HG02588 (cell line): ENCODE data around the gene IQCH.

Source experiments
- ATAC-seq: cut with Tn5 transposase; IDR thresholded peaks from one replicate; pipeline ENCODE4 v1.9.1; 2021; ENCODE audit warnings: mild to moderate bottlenecking, moderate library complexity; ENCODE audit not compliant: unreplicated experiment

IQCH gene

DNA sequence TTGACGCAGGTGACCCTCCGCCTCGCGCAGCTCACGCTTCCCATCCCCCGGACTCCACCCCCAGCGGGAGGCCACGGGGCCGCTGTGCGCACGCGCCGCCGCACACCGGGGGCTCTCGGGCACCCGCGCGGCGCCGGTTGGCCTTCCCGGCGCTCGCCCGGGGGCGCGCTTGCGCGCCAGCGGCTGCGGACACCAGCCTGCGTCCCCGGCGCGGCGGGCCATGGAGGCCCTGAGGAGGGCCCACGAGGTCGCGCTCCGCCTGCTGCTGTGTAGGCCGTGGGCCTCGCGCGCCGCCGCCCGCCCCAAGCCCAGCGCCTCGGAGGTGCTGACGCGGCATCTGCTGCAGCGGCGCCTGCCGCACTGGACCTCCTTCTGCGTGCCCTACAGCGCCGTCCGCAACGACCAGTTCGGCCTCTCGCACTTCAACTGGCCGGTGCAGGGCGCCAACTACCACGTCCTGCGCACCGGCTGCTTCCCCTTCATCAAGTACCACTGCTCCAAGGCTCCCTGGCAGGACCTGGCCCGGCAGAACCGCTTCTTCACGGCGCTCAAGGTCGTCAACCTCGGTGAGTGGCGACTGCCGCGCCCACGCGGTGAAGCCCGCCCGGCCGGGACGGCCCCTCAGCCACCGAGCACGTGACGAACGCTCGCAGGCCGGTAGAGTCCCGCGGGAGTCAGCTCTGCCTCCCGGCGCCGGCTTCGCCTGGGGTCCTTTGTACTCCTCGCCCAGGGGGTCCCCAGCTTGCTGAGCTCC, 266.6 kb downstream of the IQCH start, which contains the start of gene C15orf61:
Gene C15orf61 (plus strand): TSS at position 103 of the 754 bp plus-strand sequence. CDS start 118 bp downstream, at position 221.
- peak; percentile 83 for ATAC-seq

DNA sequence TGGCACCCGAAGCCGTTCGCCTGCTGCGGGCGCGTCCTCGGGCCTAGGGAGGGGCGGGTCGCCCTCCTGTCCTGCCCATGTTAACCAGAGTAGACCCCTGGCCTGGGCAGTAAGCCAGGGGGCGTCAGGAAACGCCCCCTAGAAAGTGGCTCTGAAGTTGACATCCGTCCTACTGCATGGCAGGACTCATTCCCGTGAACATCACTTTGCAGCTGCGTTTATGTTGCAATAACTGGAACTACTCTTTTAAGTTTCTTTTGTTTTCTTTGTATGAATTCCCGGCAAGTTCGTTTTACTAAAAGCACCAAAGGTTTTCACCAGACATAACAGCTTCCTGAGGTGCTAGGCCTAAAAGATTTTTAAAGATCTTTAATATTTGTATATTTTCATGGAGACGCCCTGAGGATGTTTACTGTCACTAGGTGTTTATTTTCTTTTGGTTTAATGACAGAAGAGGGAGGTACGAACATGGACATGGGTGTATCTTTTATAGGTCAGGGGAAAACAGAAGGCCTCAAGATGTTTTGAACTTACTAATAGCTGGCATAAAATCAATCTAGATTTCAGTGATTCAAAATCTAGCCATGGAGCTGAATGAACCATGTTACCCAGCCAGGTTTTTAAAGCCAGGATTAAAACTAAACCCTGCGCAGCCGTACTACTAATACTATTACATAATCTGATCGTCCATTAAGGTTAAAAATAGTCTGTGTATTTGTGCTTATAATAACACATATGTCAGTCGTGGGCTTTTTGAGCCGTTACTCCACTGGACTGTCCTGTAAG, 267.4 kb downstream of the IQCH start:
- no peak for ATAC-seq

DNA sequence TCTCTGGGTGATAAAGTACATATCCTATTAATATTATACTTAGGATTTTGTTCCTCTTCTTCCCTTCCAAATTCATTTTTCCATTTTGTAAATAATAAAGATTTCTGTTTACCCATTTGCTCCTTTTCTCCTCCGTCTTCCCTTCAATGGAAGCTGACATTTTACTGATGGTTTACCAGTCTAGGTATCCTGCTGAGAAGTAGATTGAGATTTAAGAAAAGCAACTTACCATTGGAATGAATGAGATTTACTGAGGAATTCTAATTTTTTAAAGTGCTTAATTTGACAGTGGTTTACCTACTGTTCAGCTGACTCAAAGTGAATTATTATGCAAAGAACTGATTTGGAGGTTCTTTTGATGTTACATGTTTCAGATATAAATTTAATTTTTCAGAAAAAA, 268.7 kb downstream of the IQCH start:
- no peak for ATAC-seq

DNA sequence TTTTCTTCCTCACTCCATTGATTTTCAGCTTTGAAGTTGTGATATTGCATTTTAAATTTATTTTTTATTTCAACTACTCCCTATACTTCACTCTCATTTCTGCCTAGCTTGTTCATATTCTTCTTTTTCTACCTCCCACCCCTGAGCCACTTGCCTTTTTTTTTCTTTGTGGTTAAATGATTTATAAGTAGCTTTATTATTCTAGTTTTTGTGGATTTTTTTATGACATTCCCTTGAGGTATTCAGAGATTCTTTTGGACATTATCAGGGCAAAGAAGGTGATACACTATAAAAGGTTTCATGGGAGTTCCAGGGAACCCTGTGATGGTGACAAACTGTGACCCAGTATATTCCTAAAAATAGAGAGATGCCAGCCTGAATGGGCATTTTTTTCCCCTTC, 269.6 kb downstream of the IQCH start:
- no peak for ATAC-seq

DNA sequence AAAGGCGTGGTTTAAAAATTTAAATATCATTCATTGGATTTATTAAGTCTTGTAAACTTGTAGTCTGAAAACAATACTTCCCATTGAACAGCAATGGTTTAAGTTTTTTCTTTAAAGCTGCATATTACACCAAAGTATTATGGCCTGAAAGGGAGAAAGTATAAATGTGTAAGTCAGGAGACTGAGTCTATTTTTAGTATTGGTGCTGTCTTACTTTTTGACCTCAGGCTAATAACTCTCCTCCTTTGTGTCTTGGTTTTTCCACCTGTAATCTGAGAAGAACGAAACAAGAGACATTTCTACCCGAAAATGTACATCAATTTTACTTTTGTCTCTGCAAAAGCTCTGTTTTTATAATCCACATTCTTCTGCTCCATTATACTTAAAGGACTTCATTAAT, 273.9 kb downstream of the IQCH start:
- ATAC-seq = no peak

DNA sequence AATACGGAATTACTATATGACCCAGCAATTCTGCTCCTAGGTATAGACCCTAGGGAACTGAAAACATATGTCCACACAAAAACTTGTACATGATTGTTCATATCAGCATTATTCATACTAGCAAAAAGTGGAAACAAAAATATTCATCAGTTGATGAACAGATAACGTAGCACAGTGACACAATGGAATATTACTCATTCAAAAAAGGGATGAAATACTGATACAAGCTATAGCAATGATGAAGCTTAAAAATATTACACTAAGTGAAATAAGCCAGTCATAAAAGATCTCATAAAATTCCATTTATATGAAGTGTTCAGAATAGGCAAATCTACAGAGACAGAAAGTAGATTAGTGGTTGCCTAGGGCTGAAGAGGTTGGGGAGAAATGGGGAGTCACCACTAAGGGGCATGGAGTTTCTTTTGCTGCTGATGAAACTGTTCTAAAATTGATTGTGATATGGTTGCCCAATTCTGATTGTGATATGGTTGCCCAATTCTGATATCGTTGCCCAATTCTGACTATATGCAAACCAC, 276.9 kb downstream of the IQCH start:
- ATAC-seq = no peak

DNA sequence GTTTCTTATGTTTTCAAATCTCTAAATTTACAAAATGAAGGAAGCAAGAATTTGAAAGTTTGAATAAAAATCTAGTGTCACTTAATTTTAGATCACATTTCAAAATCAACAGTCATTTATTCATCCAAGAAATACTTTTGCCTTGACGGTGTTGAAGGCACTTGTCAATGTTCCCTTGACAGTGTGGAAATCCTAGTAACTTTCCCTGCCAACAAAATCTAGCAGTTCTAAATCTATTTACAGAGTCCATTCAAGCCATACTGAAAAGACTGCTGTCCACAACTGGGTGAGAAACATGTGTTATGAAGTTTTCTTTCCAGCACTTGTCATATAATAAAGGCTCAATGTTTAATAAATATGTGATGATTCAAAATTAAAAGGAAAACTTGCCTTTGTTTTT, 279.3 kb downstream of the IQCH start:
- no peak for ATAC-seq

DNA sequence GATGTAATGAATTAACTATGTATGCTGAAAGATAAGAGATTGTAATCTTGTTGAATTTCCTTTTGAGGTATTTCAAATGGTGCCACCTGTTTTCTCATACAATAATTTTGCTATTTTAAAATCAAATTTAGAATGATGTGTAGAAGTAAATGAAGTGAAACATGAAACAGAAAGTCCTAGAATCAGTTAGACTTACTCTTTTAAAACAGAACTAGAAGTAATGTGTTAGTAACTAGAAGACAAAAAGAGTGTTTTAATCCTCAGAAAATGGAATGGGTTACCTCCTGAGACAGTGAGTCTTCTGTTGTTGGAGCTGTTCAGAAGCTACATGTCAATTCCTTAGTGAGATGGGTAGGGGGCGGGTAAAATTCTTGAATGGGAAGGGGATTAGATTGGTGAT, 279.8 kb downstream of the IQCH start:
- ATAC-seq = no peak

DNA sequence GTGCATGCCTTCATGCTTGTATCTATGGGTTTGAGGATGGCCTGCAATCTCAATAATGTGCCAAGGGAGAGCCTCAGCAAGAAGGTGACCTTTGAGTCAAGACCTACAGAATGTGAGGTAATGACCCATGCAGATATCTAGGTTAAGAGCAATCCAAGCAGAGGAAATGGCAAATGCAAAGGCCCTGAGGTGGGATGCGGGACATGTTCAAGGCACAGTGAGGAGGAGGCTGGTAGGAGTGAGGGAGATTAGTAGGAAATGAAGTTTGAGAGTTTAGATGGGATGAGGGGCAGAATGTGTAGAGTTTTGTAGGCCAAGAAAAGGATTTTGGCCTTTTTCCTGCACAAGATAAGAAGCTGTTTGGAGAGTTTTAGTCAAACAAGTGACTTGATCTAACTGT, 283.2 kb downstream of the IQCH start:
- no peak for ATAC-seq

DNA sequence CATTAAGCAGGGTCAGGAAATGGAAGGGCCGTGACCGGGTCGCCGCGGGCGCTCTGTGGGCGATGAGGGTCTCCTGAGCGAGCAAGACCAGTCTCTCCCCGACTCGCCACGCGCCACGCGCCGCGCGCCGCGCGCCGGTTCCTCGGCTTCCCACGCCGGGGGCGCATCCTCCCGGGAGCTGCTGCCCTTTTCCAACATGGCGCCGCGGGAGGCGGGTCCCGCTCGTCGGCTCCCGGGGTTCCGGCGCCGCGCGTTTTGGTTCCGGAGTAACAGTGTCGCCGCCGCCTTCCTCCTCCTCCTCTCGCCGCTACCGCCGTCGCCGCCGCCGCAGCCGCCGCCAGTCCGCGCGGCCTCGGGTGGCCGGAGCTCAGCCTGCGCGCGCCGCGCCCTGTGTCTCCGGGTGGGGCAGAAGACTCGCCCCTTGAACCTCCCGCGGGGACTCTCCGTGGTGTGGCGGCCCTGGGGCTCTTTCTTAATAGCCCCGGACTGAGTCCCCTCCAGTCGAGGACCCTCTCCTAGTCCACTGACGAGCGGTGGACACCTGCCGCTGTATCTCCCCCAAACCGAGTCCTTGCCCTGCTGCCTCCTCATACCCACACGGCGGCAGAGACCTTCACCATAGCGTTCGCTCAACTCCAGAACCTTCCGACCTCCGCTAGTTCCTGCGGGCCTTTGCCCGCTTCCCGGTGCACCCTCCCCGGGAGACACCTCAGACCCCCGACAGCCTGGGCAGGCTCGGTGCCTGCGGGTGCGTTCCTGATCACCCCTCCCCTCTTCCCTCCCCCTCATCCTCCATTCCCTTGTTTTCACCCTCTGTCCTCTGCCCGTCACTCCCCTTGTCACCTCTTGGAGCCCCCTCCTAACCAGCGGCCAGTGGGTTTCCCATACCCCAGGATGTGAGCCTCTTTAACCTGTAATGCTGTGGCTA, 288.1 kb downstream of the IQCH start, which contains the start of gene MAP2K5:
Gene MAP2K5 (plus strand): TSS at position 284 of the 928 bp plus-strand sequence. CDS start 633 bp downstream, at position 917.
- ATAC-seq = peak; percentile 56

DNA sequence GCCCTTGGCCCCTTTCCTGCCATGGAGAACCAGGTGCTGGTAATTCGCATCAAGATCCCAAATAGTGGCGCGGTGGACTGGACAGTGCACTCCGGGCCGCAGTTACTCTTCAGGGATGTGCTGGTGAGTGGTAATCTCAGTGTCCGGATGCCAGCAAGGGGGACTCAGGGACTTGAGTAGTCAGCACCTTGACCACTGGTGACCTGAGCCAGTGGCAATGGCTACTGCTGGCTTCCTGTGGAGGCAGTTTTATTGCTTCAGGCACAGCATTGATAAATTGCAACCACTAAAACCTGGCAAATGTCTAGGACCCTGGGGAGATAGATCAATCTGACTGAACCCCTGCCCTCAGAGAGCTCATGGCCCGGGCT, 288.7 kb downstream of the IQCH start:
- no peak for ATAC-seq

DNA sequence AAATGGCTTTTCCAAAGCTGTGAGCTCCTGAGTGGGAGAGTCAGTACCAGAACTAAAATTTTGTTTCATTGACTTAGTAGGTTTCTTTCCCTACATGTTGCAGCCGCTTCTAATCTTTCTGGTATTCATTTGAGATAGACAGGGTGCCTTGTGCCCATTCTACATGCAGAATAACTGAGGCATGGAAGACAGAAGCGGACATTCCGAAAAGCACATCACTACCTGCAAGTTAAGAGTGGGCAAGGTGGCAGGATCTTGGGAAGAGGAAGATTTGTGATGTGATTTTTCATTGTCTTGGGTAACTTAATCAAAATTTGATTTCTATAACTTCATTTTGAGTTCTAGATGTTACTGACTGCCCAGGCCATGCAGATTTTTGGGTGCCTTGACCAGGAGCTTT, 289.9 kb downstream of the IQCH start:
- no peak for ATAC-seq

DNA sequence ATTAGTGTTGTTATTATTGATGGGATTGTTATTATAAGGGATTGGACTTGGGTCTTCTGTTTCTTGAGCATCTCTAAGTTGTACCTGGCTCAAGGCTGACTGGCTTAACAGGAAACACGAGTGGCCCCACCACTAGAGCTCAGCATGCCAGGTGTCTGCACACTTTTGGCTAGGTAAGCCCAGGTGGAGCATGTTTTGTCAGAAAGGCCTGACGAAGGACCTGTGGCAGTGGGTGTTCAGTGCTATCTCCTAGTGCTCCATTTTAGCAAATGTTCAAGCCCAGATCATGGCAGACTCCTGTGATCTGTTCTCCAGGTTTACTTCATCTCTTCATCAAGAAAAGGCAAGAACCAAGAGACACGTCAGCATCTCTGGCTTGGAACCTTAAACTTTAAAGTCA, 291.3 kb downstream of the IQCH start:
- ATAC-seq = no peak

DNA sequence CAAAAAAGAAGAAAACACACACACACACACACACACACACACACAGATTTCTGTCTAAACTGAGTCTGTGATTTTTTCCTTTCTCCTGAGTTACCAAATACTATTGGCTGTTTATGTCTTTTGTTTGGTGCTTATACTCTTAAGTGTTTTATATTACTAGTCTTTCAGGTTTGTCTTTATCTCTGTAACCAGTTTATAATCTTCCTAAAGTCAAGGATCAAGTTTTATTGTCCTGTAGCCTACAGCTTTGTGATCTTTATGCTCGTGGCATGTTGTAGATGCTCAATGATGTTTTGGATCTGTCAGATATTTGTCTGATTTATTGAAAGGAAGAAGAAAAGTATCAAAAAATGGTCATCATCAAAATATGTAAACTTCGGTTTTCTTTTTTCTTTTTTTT, 292.5 kb downstream of the IQCH start:
- no peak for ATAC-seq

DNA sequence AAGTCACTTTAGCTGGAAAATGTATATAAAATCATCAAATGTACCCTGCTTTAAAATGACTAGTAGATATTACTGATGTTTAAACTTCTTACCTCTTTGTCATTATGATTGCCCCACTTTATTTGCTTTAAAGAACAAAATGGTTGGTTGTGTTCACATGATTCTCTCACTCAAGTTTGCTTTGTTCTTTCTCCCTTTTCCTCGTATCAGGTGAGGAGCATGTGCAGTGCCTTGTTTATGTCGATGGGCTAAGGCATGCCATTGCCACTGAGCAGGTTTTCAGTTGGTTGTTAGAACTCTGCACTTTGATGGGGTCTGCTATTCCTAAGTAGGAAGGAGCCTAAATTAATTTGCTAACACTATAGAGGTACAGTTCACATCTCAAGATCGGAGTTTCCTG, 293.2 kb downstream of the IQCH start:
- no peak for ATAC-seq

DNA sequence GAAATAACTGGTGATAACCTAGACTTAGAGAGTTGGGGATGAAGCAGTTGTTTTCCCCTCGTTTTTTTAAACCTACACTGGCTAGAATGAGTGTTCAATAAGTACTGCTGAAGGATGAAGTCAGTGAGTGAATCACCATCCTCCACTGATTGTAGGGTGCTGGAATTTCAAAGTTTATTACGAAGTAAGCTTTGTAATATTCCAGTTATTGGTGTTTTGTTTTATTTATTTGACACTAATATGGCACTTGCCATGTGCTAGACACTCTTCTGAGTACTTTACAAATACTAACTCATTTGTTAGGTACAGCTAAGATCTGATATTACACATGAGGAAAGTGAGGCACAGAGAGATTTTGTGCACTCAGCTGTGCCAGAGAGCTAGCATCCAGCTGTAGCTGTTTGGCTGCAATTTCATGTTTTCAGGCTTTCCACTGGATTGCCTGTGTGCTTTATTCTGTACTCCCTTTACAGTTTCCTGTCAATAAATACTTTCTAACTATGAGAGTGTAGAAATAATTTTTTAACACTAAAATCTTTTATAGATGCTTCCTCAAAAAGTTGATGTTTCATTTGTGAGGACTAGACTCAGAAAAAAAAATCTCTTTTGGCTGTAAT, 293.8 kb downstream of the IQCH start:
- ATAC-seq = no peak

DNA sequence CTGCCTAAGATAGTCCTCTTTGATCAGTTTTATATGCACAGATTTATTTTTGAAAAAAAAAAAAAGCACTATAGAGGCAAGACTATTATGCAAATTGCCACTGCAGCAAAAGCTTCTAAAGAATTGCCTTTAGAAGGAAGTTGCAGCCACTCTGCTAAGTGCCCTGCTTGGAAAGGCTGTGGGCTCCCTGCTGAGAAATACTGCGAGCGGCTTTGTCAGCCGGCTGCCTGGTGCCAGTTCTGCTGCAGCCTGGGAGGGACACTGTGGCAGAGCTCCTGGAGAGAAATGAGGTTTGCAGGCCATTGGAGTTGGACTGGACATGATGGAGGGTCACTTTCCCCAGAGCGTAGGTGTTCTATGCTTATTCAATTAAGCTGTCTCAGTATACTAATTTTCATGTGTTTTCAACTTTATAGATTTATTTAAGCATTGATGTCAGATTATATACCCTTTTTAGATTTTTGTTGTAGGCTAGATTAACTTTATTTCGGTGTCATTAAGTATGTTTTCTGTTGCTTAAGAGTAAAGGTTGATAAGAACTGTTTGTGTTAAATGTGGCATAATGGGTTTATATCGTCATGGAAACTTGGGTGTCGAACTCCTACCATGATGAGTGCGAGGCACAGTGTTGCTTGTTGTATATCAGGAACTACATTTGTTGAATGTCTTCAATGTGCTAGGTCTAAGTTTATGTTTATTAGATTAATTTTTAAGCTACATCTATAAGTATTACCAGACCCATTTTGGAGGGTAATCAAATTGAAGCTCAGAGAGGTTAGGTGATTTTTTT, 294.5 kb downstream of the IQCH start:
- no peak for ATAC-seq

DNA sequence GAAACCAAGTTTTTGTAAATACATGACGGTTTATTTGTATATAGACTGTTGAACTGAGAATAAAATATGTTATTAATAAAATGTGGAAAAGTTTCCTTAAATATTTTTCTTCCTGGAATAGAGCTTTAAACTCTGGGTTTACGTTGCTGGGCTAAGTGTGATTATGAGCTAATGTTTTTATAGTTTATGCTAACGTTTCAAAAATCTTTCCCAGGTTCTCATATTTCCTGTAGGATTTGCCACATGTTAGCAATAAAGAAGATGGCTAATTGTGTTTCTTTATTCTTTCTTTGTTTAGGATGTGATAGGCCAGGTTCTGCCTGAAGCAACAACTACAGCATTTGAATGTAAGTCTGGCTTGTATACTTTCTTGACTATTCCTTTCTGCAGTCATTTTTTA, 295.1 kb downstream of the IQCH start:
- no peak for ATAC-seq

DNA sequence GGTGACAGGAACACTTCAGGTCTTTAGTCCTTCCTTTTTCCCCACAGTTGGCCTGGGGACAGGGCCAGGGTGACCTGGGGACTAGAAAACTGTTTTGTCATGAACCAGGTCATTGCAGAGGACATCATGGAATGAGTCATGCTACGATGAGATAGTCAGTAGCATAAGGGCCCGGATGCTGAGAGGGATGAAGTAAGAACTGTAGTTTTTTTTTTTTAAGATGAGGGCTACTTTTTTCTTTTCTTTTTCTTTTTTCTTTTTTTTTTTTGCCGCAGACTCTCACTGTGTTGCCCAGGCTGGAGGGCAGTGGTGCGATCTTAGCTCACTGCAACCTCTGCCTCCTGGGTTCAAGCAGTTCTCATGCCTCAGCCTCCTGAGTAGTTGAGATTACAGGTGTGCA, 295.9 kb downstream of the IQCH start:
- ATAC-seq = no peak
